IMR-90 (cell line): Measurements from ENCODE around the gene LRP1B. TPM values are rescaled to one million over a fixed set of nuclear protein-coding genes. Genes with fewer than 3 reads are reported as not detected.

Experiments used
- ATAC-seq: fragments of 200-7000 bp; cut with Tn5 transposase; 2 replicates; pipeline ENCODE4 v1.9.1; 2020; ENCODE audit warnings: low read depth, mild to moderate bottlenecking, moderate library complexity
- BruUV-seq: library from RNA; stranded (reverse); fragments of 400-500 nt; replicated peaks from 2 replicates; lab custom pipeline; 2021; lab: Mats Ljungman, UMichigan
- CTCF ChIA-PET: fragments of 300-600 bp; formaldehyde crosslinking; extraction: SDS; loops from one replicate; lab custom pipeline; 2021; ENCODE audit warnings: antibody characterized with exemption; lab: Yijun Ruan, JAX
- POLR2A ChIA-PET: fragments of 300-600 bp; sonication (Branson Sonifier 250); formaldehyde crosslinking; loops from one replicate; lab custom pipeline; 2022; ENCODE audit warnings: antibody characterized with exemption; ENCODE audit not compliant: unreplicated experiment; lab: Charles Lee
- DNase-seq: peaks from one replicate; pipeline ENCODE4 v3.0.0; 2013
- H2AFZ ChIP-seq: replicated peaks from 2 replicates; pipeline ENCODE3; 2013; ENCODE audit warnings: low read length, mild to moderate bottlenecking; ENCODE audit not compliant: poor library complexity
- H2AK5ac ChIP-seq: 2 replicates; pipeline ENCODE4 v1.6.1; 2013; ENCODE audit warnings: low read depth, low read length, inconsistent platforms
- H2AK9ac ChIP-seq: replicated peaks from 2 replicates; pipeline ENCODE3; 2013; ENCODE audit warnings: mild to moderate bottlenecking, low read depth, low read length, moderate library complexity; ENCODE audit not compliant: poor library complexity
- H2BK120ac ChIP-seq: 2 replicates; pipeline ENCODE4 v1.6.1; 2013; ENCODE audit warnings: low read depth, low read length, inconsistent platforms
- H2BK15ac ChIP-seq: 3 replicates; pipeline ENCODE4 v1.6.1; 2013; ENCODE audit warnings: low read depth, low read length, inconsistent platforms
- H2BK20ac ChIP-seq: 2 replicates; pipeline ENCODE4 v1.6.1; 2013; ENCODE audit warnings: low read depth, mild to moderate bottlenecking, inconsistent platforms, low read length, moderate library complexity
- H2BK5ac ChIP-seq: 2 replicates; pipeline ENCODE4 v1.6.1; 2013; ENCODE audit warnings: mild to moderate bottlenecking, low read depth, low read length, inconsistent platforms; ENCODE audit not compliant: poor library complexity, severe bottlenecking
- H3K14ac ChIP-seq: replicated peaks from 2 replicates; pipeline ENCODE4 v1.6.1; 2013; ENCODE audit warnings: low read depth, low read length, inconsistent platforms
- H3K18ac ChIP-seq: 2 replicates; pipeline ENCODE4 v1.6.1; 2013; ENCODE audit warnings: low read depth, low read length, control low read depth
- H3K23ac ChIP-seq: 2 replicates; pipeline ENCODE4 v1.6.1; 2013; ENCODE audit warnings: low read depth, low read length, inconsistent platforms
- H3K27ac ChIP-seq: 2 replicates; pipeline ENCODE4 v1.5.1; 2013; ENCODE audit warnings: mild to moderate bottlenecking, control low read depth, low read length; ENCODE audit not compliant: insufficient read depth
- H3K27me3 ChIP-seq: 2 replicates; pipeline ENCODE4 v1.6.1; 2013; ENCODE audit warnings: low read length; ENCODE audit not compliant: control insufficient read depth, insufficient read depth
- H3K36me3 ChIP-seq: 2 replicates; pipeline ENCODE4 v1.6.1; 2013; ENCODE audit warnings: low read length, mixed read lengths; ENCODE audit not compliant: control insufficient read depth, insufficient read depth
- H3K4ac ChIP-seq: 2 replicates; pipeline ENCODE4 v1.6.1; 2013; ENCODE audit warnings: low read depth, low read length, inconsistent platforms
- H3K4me1 ChIP-seq: 2 replicates; pipeline ENCODE4 v1.6.1; 2013; ENCODE audit warnings: low read length, mixed read lengths; ENCODE audit not compliant: control insufficient read depth, insufficient read depth
- H3K4me2 ChIP-seq: 2 replicates; pipeline ENCODE4 v1.6.1; 2013; ENCODE audit warnings: low read depth, mild to moderate bottlenecking, control low read depth, low read length, moderate library complexity
- H3K4me3 ChIP-seq: 2 replicates; pipeline ENCODE4 v1.5.1; 2013; ENCODE audit warnings: low read depth, mild to moderate bottlenecking, control low read depth, low read length, moderate library complexity; ENCODE audit not compliant: insufficient read depth
- H3K56ac ChIP-seq: 2 replicates; pipeline ENCODE4 v1.6.1; 2013; ENCODE audit warnings: low read length, inconsistent platforms; ENCODE audit not compliant: insufficient read depth; ENCODE audit errors: extremely low read depth
- H3K79me1 ChIP-seq, 2 experiments: 2 replicates each; pipeline ENCODE4 v1.6.1; 2013; ENCODE audit warnings: low read length in 2 of 2, inconsistent platforms in 1 of 2, low read depth in 1 of 2
- H3K9ac ChIP-seq: 2 replicates; pipeline ENCODE4 v1.6.1; 2013; ENCODE audit warnings: low read depth, low read length, control low read depth
- H3K9me1 ChIP-seq: 2 replicates; pipeline ENCODE4 v1.6.1; 2013; ENCODE audit warnings: low read length, inconsistent platforms; ENCODE audit not compliant: insufficient read depth
- H3K9me3 ChIP-seq: 2 replicates; pipeline ENCODE4 v1.6.1; 2013; ENCODE audit warnings: low read length; ENCODE audit not compliant: control insufficient read depth, insufficient read depth
- H4K20me1 ChIP-seq: 2 replicates; pipeline ENCODE4 v1.6.1; 2013; ENCODE audit warnings: low read length, inconsistent platforms; ENCODE audit not compliant: insufficient read depth
- H4K5ac ChIP-seq: 2 replicates; pipeline ENCODE4 v1.6.1; 2013; ENCODE audit warnings: mild to moderate bottlenecking, low read depth, low read length, control low read depth
- H4K8ac ChIP-seq, 2 experiments: 2 replicates each; pipeline ENCODE4 v1.6.1; 2013; ENCODE audit warnings: low read depth in 2 of 2, low read length in 2 of 2, control low read depth in 1 of 2, inconsistent platforms in 1 of 2
- H4K91ac ChIP-seq: 2 replicates; pipeline ENCODE4 v1.6.1; 2013; ENCODE audit warnings: low read depth, low read length, inconsistent platforms; ENCODE audit not compliant: insufficient read depth
- POLR2A ChIP-seq: IDR thresholded peaks from 2 replicates; pipeline ENCODE4 v1.6.1; 2012; ENCODE audit warnings: mild to moderate bottlenecking, low read depth, low read length
- RFX5 ChIP-seq: IDR thresholded peaks from 2 replicates; pipeline ENCODE4 v1.8.0; 2012; ENCODE audit warnings: low read depth, mild to moderate bottlenecking, low read length, moderate library complexity
- WGBS, 2 experiments: methylation state at CpG; one replicate each; pipeline versions ENCODE4 v1.1.5 to v1.1.7; 2013; ENCODE audit warnings: missing lambda C conversion rate in 2 of 2; ENCODE audit not compliant: insufficient read length in 1 of 2; ENCODE audit errors: extremely low coverage in 2 of 2; 5-methylcytosine and 5-hydroxymethylcytosine counted together
- dilution Hi-C: fragments of 300-500 bp; cut with HindIII; formaldehyde crosslinking; loops from one replicate; pipeline ENCODE4 v1.14.3; 2018; ENCODE audit warnings: low sequenced_read_pairs; ENCODE audit not compliant: unreplicated experiment
- in situ Hi-C: fragments of 300-500 bp; cut with MboI; formaldehyde crosslinking; loops from 3 replicates; pipeline ENCODE4 v1.14.3; 2019; ENCODE audit warnings: low sequenced_read_pairs, inconsistent platforms, mixed read lengths
- intact Hi-C: fragments of 100-400 bp; cut with micrococcal nuclease; formaldehyde crosslinking; loops from 2 replicates; pipeline ENCODE4 v1.10.0; 2022
- polyA plus RNA-seq, 3 experiments: library from polyadenylated mRNA; depleted of rRNA; stranded (reverse); fragments of >200 nt; gene quantifications; 2 replicates each; pipeline ENCODE4 v1.2.3, GENCODE V29; 2012; ENCODE audit warnings: low replicate concordance in 1 of 3
- total RNA-seq: library from RNA; depleted of rRNA; stranded (reverse); fragments of >200 nt; gene quantifications from 2 replicates; pipeline ENCODE4 v1.2.3, GENCODE V29; 2012

The LRP1B gene
- total and polyA plus RNA-seq, 2 of the 4 experiments (the other 2 are of a cell fraction): under 0.01 to 0.02 TPM

DNA sequence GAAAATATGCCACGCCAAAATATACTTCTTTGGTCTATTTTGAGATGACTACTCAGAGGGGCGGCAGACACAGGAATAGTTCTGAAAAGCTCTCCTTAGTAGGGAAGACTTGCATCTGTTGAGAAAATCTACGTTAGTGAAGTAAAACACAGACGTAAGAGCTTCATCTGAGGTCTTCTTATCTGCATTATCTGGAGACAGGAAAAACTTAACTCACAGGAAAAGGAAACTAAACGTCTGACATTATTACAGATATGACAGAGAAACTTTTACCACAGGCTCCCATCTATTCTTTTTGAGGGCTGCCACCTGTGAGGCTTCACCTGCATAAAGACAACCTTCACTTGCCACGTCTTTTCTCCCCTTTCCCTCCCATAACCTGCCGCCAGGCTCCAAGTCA, 1295.7 kb downstream of the LRP1B start:
- no peaks in the 10 kb centered on the region for H4K20me1 ChIP-seq
- no peak overlapping the region for H3K14ac ChIP-seq
- ChIA-PET POLR2A (no interaction called here), CTCF (interaction anchor here (0.5 kb wide), 1 partner anchor 275 kb away, joined by 3 read pairs; no protein-coding TSS in a partner anchor)
- no peak overlapping the region for H3K27ac ChIP-seq
- no peaks in the 10 kb centered on the region for H3K9me3 ChIP-seq
- H2AK9ac ChIP-seq: no peak overlapping the region
- H2AK5ac ChIP-seq: no peak overlapping the region
- no peak overlapping the region for H3K4me3 ChIP-seq
- no peaks in the 10 kb centered on the region for H3K79me1 ChIP-seq
- ATAC-seq: no peak
- H2BK5ac ChIP-seq: no peak overlapping the region
- H4K5ac ChIP-seq: no peak overlapping the region
- BruUV-seq: no TSS peak
- no peak overlapping the region for H2BK20ac ChIP-seq
- H4K91ac ChIP-seq: no peak overlapping the region
- no peak overlapping the region for H3K9ac ChIP-seq
- H2BK15ac ChIP-seq: no peak overlapping the region
- DNase-seq: no peak
- intact Hi-C loops (no loop called here), dilution Hi-C loops (no loop called here), in situ Hi-C loops (no loop called here)
- WGBS, 2 experiments: 100% methylated on average over 1 of the region's 7 CpGs; no CpG with 5 or more reads in 1 of the 2 experiments
- H2AFZ ChIP-seq: no peak overlapping the region
- H3K56ac ChIP-seq: no peak overlapping the region
- no peak overlapping the region for H3K4ac ChIP-seq
- H3K9me1 ChIP-seq: no peaks in the 10 kb centered on the region
- H3K4me2 ChIP-seq: no peak overlapping the region
- H2BK120ac ChIP-seq: no peak overlapping the region
- H3K23ac ChIP-seq: no peak overlapping the region
- no peak overlapping the region for H4K8ac ChIP-seq
- no peak for TF ChIP-seq RFX5
- TF ChIP-seq POLR2A: no peak
- H3K18ac ChIP-seq: no peak overlapping the region
- no peaks in the 10 kb centered on the region for H3K36me3 ChIP-seq
- peaks cover 2% of the 10 kb centered on the region; the same call in 1 of the 2 replicates for H3K4me1 ChIP-seq
- no peaks in the 10 kb centered on the region for H3K27me3 ChIP-seq
